Colon (tissue), 2 donors: ENCODE measurements around the gene SAMD10.
"Not testable (repeated sequence)": the region's sequence is repeated elsewhere in the genome, so short reads cannot be mapped to it uniquely, and the experiment has no call there.

Source experiments
- FAIRE-seq: peaks from 2 replicates; lab custom pipeline; 2012; peaks lifted over from hg19 to GRCh38; lab: Jason Lieb, UNC
- donor health status: control.
- donor health status: control.

Gene SAMD10

DNA sequence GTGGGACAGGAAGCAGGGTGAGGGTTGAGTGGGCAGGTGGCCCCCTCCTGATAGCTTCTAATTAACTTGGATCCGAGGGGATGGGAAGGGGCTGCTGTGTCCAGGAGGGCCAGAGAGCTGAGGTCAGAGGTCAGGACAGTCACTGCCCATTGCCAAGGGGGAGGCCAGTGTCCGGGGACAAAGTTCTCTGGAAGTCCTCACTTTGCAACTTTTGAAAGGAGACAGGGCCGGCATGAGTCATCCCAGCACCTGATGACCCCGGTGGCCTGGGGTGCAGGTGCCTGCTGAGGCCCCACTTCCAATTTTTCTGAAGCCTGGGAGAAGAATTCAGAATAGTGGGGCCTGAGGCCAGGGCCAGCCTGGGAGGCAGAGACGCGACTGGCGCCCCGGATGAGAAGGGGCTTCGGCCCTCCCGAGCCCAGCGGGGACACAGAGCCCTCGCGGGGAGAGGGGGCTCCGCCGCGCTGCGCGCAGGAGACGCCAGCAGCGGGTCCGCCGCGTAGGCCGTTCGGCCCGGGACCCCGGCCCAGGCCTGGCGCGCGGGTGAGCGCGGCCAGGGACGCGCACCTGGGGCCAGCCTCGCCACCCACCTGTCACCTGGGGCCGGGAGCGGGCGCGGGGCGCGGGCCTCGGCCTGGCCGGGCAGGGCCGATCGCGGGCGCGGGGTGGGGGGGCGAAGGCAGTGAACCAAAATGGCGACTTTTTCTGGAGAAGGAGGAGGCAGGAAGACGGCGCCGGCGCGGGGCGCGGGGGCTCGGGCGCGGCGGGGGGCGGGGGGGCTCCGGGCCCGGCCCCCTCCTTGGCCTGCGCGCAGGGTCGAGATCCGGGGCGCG, 10.3 kb downstream of the SAMD10 start:
- no peak for FAIRE-seq

DNA sequence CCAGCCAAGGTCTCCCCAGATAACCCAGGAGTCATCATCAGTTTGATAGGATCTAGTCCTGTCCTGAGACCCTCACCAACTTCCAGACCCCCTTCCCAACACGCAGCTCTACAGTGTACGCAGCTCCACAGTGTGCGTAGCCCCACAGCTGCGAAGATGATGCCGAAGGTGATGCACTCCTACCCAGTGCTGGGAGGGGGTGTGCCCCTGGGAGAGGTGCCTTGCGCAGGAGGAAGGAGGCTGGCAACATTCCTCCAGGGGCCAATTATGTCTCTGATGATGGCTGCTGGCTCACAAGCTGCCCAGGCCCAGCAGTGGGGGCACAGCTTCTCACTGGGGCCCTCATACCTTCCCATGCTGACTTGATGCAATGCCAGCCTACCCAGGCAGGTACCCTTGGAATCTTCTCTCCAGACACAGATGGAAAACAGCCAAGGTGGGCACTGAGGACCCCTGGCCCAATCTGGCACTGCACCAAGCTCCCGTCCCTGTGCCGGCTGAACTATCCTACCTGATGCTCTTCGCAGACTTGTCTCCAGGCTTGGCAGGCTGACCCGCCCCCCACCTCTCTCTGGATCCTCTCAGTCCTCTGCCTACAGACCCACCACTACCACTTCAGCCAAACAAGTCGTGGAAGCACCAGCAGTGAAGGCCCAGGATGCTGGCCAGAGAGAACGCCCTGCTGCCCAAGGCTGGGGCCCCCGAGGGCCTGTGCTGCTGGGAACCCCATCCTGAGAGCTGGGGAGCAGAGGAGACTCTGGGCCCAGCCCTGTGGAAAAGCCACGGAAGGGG, 11.1 kb downstream of the SAMD10 start:
- FAIRE-seq = no peak

DNA sequence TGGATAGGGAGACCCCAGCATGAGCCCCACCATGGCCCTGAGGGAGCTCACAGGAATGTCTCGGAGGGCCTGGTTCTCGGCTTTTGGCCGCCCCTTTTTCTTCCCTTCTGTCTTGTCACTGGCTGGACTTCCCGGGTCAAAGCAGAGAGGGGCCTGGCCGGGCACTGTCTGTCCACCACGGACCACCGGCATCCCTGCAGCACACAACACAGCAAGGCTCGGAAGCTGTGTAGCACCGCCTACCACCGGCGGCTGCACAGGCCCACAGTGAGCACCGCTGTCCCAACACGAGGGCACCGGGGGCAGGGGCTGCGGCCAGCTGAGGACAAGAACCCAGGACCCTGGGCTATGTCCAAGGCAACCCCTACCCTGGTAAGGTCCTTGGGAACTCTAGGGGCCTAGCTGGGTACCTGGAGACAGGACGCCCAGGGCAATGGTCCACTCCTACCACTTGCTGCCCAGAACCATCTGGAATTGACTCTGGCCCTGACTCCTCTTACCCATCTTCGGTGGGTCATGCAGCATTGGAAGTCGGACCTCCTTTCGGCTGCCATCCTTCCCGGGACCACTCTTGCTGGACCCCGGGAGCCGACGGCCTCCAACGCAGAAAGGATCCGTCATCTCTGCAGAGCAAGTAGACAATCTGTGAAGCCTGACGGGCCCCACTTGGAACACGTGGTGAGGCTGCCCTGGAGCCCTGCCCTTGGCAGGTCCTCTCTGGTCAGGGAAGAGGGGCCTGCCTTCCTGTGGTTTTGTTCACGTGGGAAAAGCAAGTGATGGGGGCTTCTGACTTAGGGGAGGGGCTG, 11.9 kb downstream of the SAMD10 start:
- no peak for FAIRE-seq

DNA sequence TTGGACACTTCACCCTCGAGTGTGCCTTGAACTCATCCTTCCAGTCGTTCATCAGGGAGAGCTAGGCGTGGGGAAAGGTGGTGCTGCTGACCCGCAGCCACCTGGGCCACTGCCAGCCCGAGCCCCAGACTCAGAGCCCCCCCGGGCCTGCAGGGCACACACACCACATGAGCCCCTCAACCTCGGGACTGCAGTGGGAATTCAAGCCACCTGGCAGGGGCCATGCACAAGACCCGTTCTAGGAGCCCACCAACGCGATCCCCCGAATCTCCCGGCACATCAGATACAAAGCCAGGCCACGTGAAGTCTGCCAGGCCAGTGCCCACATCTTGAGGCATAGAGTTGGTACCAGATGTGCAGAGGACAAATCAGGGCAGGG, 12.5 kb downstream of the SAMD10 start:
- FAIRE-seq = no peak

DNA sequence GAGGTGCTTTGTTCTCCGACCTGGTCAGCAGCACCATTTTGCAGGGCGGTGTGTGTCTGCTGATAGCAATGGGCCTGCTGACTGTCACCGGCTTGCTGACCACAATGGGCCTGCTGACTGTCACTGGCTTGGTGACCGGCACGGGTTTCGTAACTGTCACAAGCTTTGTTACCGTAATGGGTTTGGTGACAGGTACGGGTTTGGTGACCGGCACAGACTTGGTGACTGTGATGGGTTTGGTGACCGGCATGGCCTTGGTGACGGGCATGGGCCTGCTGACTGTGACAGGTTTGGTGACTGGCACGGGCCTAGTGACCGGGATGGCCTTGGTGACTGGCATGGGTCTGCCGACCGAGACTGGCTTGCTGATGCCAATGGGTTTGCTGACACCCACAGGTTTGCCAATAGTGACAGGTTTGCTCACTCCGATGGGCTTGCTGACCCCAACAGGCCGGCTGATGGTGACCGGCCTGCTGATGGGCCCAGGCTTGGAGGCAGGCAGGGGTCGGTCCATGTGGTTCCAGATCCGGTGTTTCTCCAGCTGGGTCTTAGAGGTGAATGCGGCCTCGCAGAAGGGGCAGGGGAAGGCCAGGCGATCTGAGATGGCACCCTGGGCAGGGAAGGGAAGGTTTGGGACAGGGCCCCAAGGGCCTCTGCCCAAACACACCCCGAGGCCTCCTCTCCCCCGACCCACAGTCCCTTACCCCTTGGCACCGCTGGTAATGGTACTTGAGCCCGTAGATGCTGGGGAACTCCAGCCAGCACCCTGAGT, 13.1 kb downstream of the SAMD10 start:
- no peak for FAIRE-seq

DNA sequence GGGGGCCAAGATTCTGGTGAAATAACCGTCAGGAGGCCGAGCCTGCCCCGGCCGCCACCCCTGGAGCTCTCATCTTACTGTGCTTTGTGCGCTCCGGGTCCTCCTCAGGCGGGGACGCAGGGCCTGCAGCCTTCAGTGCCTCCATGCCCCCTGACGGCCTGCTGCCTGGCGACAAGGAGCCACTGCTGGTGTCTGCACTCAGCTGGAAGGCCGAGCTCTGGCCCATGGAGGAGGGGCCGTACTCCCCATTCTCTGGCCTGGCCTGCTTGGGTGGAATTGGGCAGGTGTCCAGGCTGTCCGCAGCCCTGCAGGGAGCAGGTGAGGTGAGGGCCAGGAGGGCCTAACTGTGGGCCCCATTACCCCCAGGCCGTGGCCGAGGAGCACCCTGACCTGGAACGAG, 15.0 kb downstream of the SAMD10 start:
- FAIRE-seq = no peak

DNA sequence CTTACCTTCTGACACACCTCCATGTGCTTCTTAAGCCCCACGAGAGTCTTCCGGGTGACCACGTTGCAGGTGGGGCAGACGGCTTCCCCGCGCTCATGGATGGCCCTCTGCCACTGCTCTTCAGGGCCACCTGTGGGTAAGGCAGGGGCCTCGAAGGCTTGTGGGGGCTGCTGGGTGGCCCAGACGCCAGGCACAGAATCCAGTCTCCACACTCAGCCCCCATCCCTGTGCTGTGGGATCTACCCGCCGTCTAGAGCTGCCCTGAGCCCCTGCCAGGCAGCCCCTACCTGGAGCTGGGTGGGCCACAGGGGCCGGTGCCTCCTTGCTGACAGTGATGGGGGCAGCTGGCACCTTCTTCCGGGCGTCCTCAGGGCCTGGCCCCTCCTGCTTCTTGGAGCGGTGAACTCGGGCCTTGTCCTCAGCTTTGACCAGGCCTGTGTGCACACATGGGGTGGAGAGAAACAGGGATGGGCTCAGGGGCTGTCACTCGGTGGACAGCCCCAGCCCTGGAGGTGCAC, 15.6 kb downstream of the SAMD10 start:
- FAIRE-seq = no peak

DNA sequence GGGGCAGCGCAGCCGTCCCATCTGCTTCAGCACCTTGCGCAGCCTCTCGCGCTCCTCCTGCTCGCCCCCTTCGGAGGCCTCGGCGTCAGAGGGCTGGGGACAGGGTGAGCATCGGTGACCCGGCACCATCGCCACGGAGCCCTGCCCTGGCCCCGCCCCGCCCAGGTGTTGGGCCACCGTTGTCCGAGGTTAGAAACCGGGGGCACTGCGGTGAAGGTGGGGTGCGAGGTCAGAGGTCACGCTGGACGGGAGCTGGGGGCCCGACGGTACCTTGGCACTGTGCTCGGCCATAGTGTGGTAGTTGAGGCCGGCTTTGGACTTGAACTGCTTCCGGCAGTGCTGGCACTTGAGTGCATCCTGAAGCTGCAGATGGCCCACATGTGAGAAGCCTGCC, 16.1 kb downstream of the SAMD10 start:
- FAIRE-seq = no peak

DNA sequence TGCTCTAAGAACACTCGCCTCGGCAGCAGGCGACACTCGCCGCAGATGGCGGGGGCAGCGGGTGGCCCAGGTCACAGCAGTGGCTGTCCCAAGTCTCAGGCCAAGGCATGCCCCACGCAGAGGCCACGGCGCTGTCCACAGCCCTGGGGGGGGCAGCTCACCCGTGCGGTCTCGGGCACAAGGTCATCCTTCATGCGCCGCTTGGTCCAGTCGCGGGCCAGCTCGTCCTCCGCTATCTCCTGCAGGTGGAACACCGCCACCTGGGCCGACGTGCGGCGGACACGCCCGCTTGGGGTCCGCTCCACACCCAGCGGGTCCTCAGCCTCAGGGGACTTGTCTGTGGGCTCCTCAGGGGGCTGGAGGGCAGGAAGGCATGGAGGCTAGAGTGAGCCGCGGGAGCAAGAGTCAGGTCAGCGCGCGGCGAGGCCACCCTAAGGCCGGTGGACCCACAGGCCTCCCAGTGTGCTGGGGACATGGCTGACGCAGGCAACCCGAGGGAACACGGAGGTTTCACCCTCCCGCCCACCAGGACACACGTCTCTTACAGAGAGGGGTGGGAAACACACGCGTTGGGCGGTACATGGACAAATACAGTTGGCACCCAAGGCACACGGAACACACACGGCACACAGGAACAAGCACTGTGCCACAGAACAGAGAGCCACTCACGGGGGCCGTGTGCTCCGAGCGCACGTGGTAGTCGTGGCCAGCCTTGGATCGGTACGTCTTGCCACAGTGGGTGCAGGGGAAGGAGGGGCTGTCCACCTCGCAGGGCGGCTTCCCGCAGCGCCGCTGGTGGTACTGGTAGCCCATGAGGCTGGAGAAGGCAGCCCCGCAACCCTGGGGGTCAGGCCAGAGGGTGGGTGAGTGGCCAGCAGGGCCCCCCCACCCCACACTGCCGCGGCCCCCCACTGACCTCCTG, 16.8 kb downstream of the SAMD10 start:
- FAIRE-seq = no peak

DNA sequence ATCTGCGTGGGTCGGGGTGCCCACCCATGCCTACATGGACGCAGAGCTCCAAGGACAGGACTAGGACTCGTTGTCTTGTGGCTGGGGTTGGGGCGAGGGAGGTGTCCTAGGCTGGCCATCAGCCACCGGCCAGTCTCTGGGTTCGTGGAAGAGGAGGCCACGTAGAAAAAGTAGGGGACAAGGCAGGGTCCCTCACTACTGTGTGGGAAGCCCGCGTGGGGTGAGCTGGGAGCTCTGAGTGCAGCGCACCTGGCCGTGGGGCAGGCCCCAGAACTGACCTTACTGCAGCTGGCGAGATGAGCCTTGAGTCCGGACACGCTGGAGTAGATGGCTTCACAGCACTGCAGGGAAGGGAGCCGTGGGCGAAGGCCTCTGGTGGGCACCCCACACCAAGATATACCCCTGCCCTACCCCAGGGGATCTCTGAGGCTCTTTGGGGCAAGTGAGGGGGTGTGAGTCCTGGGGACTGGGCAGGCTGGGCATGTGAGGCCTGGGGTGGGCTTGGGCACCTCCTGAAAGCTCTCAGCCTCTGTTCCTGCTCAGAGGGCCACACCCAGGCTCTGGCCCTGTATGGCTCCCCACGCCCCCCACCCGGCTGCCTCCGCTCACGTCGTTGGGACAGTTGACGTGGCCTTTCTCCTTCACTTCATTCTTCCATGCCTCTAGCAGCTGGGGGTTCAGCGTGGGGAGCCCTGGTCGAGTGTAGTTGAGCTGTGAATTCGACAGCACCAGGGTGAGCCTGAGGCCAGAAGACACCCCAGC, 17.6 kb downstream of the SAMD10 start:
- FAIRE-seq = no peak

DNA sequence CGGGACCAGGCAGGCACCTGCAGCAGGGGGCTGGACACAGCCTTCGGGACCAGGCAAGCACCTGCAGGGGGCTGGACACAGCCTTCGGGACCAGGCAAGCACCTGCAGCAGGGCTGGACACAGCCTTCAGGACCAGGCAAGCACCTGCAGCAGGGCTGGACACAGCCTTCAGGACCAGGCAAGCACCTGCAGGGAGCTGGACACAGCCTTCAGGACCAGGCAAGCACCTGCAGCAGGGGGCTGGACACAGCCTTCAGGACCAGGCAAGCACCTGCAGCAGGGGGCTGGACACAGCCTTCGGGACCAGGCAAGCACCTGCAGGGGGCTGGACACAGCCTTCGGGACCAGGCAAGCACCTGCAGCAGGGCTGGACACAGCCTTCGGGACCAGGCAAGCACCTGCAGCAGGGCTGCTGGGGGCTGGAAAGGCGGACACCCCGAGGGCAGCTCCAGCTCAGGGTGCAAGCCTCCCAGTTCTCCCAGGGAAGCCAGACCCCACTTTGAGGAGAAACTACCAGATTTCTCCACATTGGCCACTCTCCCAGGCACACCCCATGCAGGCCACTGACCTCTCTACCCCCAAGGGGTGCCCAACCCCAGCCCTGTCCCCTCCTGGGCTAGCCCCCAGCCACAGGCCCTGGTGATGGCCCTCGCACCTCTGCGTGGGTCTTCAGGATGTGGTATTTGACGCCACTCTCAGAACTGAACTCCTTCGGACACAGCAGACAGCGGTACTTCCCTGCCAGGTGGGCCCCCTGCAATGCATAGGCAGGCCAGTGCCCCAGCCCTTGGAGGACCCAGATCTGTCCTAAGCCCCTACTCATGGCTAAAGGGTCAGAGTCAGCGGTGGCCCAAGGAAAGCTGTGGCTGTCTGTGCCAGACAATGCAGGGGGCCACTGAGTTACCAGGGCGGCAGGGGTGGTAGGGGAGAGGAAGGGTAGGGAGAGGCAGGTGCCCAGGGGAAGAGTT, 18.5 kb downstream of the SAMD10 start:
- not testable (repeated sequence) for FAIRE-seq

DNA sequence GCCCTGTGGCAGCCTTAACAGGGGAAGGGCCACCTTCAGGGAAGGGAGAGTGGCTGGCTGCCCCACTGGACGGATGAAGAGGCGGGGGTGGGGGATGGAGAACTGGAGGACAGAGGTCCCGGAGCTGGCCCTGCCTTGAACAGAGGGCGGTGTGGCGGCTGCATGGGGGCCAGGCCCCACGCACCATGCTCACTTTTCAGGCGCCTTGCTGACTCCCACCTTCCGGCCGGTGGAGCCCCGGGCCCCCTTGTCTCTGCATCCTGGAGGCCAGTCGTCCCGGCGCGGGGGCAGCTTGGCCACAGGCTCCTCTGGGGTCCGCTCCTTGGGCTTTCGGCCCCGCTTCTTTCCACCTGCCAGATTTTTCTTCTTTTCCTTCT, 19.8 kb downstream of the SAMD10 start:
- FAIRE-seq = no peak

DNA sequence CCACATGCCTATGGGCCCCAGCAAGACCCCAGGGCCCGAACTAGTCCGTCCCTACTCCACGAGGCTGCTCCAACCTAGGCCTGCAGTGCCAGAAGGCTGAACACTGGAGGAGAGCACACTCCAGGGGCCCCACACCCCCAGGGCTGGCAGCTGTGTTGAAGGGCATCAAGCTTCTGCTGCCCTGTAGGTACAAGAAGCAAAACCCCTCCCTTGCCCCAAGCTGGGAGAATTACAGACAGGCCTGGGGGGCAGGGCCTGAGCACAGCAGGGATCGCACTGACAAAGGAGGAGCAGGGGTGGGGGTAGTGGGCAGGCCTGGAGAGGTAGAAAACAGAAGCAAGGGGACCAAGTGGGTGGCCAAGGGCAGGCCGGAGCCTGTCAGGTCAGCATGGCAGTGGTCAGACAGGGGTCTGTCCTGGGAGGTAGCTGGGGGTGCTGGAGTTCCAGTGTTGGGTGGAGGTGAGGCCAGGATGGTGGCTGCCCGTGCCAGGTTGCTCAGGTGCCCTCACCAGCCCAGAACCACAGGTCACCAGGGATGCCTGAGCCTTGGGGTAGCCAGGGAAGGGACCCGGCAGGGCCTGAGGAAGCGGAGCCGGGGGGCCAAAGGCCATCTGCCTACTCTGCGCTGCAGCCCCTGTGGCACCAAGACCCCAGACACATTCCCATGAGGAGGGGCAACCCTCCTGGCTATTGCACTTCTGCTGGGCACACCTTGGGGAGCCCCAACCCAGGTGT, 20.3 kb downstream of the SAMD10 start:
- no peak for FAIRE-seq

DNA sequence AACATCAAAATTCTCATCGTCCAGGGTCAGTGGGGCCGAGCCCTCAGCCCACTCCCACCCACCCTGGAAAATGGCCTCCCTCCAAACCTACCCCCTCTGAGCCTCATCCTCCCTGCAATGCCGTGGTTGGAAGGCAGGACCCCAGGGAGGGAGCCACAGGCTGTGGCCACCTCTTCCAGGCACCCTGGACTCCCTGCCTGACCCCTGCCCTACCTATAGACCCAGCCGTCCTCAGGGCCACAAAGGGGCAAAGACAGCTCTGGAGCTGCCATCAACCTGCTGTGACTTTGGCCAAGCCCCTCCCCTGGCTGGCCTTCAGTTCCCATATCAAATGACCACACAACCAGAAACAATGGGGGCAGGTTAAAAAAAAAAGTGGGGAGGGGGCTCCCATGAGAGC, 21.0 kb downstream of the SAMD10 start:
- FAIRE-seq = no peak

DNA sequence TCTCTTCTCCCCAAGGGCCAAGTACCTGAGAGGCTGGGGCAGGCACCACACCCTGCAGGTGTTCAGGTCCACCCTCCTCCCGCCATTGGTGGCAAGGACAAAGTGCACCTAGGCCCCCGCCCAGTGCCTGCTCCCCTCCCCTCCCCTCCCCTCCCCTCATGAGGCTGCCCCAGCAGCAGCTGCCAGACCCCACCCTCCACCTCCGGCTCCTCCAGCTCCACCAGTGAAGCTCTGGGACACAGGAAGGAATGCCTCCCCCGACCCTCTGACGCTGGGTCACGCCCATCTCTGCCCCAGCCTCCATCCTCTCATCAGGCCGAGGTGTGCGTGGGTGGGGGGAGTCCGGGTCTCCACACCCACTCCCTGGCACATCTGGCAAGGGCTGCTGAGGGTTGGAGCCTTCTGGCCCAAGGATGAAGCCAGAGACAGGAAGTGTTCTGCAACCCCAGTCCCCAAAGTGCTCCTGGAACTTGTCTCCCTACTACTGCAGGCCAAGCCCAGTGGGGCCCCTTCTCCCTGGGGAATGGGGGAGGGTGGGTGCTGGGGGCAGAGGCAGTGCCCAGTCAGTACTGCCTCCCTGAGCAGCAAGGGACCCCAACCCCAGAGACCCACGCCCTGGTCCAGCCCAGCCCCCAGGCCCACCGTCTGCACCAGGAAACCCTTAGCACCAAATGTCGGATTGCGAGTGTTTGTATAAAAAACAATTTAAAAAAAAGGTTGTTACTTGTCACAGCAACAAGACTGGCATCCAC, 21.6 kb downstream of the SAMD10 start:
- no peak for FAIRE-seq

DNA sequence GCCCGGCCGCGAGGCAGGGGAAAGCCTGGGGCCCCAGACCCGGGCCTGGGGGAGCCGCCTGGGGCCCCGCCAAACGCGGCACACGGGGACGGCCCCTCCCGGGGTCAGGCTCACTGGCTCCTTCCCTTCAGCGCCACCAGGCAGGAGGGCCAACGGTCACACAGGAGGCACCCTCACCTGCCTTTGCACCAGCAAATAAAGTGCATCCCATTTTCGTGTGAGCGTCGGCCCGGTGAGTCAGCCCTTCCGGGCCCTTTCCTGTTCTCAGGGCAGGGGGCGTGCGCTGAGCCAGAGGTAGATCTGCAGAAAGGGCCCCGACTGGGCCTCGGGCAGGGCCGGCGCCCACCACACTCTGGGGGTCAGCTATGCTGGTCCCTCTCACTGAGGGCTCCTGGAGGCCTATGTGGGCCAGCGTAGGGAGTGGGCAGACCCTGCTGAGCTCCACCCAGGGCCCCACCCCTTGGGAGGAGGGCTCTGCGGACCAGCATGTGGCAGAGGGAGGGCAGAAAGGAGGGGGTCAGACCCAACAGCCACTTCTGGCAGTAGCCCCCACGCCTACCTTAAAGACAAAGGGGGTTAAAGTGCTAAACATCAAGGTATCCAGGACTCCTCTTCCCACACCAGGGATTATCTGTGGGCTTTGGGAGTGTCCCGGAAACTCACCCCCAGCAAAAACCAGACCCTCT, 22.3 kb downstream of the SAMD10 start:
- FAIRE-seq = no peak

DNA sequence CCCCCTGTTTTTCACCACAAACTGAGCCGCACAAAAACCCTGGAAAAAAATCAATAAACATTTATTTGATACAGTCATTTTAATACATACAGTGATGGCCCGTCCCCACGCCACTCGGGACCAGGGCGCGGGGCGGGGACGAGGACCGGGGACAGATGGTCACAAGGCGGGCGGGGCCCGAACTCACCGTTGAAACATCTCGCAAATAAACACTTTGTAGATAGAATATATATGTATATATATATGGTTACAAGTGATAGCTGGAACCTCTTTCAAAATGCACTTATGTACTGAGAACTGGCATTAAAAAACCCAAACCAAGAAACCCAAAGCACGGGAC, 22.8 kb downstream of the SAMD10 start:
- no peak for FAIRE-seq
